GM18867 (cell line): ENCODE data around the gene PHF11.
"Not testable (repeated sequence)": the region's sequence is repeated elsewhere in the genome, so short reads cannot be mapped to it uniquely, and the experiment has no call there.

Experiments used
- ATAC-seq: cut with Tn5 transposase; IDR thresholded peaks from one replicate; pipeline ENCODE4 v1.9.1; 2021; ENCODE audit warnings: mild to moderate bottlenecking, moderate library complexity; ENCODE audit not compliant: unreplicated experiment

PHF11 gene

GRCh38 chr13:49543656-49544055 is 47.9 kb downstream of the PHF11 start:
- no peak for ATAC-seq

- no peak for ATAC-seq
Observed at GRCh38 chr13:49545661-49546060, 49.9 kb downstream of the PHF11 start.

GRCh38 chr13:49546561-49546960 is 50.8 kb downstream of the PHF11 start:
- no peak for ATAC-seq

DNA sequence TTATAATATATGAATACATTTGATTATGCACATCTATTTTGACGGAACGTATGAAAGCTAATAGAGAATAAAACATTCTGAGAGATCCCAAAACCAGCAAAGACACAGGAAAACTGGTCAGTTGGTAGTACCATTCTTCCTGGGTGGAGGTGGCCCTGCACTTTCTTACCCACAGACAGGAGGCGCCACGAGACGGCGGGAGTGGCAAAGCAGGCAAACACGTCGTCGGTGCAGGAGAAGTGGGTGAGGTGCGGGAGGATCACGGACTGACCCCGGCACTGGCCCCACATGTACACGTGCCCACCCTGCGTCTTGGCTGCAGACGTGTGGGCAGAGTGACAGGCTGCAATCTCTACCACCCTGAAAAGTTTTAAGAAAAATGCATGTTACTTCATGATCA is 53.5 kb downstream of the PHF11 start:
- no peak for ATAC-seq

GRCh38 chr13:49550942-49551644 is 55.3 kb downstream of the PHF11 start:
- ATAC-seq, result no peak

DNA sequence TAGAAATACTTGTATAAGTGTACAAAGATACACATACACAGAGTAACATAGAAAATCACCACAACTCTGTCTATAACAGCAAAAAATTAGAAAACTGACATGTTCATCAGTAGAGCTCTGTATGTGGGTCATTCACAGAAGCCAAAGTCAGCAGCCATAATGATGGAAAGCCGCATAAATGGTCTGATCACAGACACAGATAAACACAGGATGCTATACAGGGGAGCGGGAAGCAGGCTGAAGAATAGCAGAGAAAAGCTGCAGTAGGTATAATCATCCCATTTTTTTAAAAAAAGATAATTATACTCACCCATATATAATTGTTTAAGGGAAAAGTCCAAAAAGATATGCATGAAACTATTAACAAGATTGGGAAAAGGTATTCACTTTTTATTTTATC is 58.1 kb downstream of the PHF11 start:
- no peak for ATAC-seq

- no peak for ATAC-seq
Observed at GRCh38 chr13:49554387-49554786, 58.6 kb downstream of the PHF11 start.

DNA sequence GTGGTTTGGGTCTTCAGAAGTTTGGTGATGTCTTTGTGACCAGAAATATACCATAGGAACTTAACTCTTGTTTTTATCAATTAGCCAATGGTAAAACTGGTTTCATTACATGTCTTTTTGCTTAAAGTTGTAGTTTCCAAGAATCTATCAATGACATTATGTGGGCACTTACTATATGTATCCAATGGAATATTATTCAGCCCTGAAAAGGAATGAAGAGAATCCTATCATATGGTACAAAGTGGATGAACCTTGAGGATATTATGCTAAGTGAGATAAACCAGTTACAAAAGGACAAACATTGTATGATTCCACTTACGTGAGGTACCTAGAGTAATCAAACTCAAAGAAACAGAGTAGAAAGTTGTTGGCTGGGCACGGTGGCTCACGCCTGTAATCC is 63.3 kb downstream of the PHF11 start:
- no peak for ATAC-seq

- ATAC-seq, result no peak
Observed at GRCh38 chr13:49560270-49561061, 64.7 kb downstream of the PHF11 start.

DNA sequence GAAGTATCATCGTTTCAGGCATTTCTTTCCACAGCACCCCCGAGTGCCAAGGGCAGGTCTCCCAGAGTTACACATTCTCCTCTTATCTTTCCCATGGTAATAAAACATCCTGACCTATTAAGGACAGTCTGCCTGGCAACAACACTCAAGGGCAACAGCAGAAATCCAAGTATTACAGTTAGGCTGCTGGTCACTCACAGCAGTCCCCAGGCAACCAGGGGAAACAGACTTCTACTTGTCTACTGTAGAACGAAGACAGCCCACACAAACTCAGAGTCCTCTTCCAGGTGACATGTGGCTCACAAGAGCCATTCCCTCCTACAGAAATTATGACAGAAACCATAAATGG is 65.3 kb downstream of the PHF11 start:
- ATAC-seq, result no peak

DNA sequence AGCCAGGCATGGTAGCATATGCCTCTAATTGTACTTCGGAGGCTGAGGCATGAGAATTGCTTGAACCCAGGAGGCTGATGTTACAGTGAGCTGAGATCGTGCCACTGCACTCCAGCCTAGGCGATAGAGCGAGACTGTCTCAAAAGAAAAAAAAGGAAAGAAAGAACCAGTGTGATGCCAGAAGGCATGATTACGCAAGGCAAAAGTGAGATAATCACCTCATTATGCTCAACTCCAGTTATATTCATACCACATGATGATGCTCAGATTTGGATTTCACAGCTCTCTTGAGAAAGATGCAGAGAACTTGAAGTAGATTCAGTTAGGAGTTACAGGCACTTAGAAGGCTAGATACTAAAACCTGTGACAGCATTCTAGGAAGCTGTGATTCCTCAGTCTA is 67.8 kb downstream of the PHF11 start:
- no peak for ATAC-seq

GRCh38 chr13:49565461-49565860 is 69.7 kb downstream of the PHF11 start:
- not testable (repeated sequence) for ATAC-seq

DNA sequence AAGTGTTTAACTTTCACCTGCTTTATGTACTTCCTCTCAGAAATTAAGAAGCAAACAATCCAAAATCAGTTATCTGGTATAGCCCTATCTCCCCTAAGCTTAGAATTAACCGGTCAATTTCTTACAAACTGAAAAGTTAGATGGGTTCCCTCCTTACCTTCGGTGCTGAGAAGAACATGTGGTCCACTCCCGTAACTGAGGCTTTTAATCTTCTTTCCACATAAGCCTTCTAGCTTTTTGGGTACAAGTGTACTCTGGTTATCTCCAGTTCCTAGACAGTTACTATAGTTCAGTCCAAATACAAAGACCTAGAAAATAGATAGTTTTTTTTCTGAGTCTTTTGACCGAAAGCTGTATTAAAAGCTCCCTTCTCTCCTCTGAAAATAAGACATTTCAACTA is 70.7 kb downstream of the PHF11 start:
- no peak for ATAC-seq

DNA sequence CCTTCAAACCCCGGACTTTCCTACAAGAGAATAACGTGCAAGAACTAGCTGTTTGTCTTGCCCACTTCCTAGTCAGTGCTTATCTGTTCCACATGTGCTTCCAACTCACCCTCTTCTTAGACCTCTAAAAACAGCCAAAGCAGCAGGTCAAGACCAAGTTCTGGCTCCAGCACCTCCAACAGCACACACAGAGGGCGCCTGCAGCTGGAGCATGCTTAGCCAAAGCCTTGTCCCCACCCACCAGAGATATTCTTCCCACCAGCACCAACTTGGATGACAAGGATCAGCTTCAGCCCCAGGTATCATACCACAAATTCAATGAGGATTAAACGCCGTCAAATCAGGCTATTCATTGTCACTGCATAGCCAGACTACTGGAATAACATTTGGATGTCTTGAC is 71.7 kb downstream of the PHF11 start:
- ATAC-seq, result no peak

- ATAC-seq, result no peak
Observed at GRCh38 chr13:49569993-49570689, 74.4 kb downstream of the PHF11 start.

DNA sequence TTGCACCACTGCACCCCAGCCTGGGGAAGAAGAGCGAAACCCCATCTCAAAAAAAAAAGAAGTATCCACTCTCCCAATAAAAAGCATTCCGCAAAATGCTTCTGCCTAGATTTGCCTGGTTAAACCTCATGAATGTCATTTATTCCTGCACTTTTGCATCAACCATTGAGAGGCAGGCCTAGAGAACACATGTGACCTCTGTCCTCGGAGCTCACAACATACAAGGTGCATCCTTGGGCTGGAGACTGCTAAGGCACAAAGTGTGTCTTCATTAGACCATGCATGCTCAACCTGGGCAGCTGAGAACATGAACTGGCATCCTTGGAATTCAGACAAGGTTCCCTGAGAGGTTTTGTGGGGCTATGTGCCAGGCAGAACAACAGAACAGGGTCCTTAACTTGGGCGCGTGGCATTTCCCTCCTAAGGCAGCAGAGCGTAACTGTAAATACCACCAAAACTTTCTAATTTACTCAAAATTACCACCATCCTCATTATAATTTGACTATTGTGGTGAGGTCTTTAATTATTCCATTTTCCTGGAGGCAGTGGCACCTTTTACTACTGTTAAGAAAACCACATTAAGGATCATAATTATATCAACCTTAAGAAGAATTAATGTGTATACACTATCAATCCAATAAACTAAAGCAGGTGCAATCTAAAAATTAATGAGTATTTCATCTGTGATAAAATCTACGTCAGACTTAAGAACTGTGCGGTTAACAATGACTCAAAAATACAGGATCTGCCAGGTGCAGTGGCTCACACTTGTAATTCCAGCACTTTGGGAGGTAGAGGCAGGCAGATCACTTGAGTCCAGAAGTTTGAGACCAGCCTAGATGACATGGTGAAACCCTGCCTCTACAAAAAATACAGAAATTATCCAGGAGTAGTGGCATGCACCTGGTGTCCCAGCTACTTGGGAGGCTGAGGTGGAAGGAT is 75.8 kb downstream of the PHF11 start:
- no peak for ATAC-seq
